ENCODE measurements around the gene EVI5. TPM values are rescaled to one million over a fixed set of nuclear protein-coding genes. Genes with fewer than 3 reads are reported as not detected.
"Not testable (repeated sequence)": the region's sequence is repeated elsewhere in the genome, so short reads cannot be mapped to it uniquely, and the experiment has no call there.

Gene EVI5
- total RNA-seq, 1 donor from 2014 or later, result 25.8 TPM

DNA sequence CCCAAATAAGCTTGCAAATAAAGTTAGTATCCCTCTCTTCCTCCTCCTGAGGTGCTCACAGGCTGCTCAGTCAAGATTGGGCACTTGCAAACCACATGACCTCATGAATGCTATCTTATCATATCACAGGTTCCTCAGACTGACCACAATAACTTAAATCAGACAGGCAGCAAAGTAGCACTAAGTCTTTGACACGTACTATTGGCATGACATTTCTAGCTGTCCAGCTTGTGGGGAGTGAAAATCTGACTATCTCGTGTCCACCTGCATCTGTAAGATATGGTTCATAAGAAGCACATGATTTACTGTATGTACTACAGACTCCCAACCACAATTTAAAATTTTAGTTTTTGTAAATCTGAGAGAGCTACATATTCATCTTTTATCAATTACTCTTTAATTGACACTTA, 240.1 kb downstream of the EVI5 start:
- peaks cover 52% of the 10 kb centered on the region for H3K4me1 Mint-ChIP-seq
- peaks cover 57% of the 10 kb centered on the region for H3K36me3 Mint-ChIP-seq (ENCODE audit: low read depth)
- intact Hi-C loops (cut with micrococcal nuclease), result no loop called here
- H3K27me3 Mint-ChIP-seq, result no peaks in the 10 kb centered on the region
- peak overlapping the region; percentile 67 for H3K27ac Mint-ChIP-seq
- H3K4me3 Mint-ChIP-seq, result peak overlapping the region; percentile 30
- DNase-seq, result no peak
- H3K9me3 Mint-ChIP-seq, result peaks cover 12% of the 10 kb centered on the region

DNA sequence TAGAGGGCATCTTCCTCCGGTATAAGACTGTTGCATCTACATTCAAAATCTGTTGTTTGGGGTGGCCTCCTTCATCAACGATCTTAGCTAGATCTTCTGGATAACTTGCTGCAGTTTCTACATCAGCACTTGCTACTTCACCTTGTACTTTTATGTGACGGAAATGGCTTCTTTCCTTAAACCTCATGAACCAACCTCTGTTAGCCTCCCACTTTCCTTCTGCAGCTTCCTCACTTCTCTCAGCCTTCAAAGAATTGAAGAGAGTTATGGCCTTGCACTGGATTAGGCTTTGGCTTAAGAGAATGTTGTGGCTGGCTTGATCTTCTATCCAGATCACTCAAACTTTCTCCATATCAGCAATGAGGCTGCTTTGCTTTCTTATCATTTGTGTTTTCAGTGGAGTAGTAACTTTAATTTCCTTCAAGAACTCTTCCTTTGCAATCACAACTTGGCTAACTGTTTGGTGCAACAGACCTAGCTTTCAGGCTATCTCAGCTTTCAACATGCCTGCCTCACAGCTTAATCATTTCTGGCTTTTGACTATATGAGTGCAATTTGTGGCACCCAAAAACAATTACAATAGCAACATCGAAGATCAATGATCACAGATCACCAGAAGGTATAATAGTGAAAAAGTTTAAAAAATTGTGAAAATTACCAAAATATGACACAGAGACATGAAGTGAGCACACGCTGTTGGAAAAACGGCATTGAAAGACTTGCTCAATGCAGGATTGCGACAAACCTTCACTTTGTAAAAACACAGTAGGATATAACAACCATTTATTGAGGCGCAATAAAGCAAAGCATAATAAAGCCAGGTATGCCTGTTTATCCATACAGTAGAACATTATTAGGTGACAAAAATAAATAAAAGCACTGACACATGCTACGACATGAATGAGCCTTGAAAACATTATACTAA, 241.5 kb downstream of the EVI5 start:
- Mint-ChIP-seq H3K4me1 (peaks cover 59% of the 10 kb centered on the region), H3K27me3 (no peaks in the 10 kb centered on the region), H3K4me3 (peak overlapping the region; percentile 39), H3K9me3 (peaks cover 9% of the 10 kb centered on the region), H3K27ac (peak overlapping the region; percentile 80), H3K36me3 (ENCODE audit: low read depth) (peaks cover 52% of the 10 kb centered on the region)
- intact Hi-C loops (cut with micrococcal nuclease), result no loop called here
- DNase-seq, result no peak

DNA sequence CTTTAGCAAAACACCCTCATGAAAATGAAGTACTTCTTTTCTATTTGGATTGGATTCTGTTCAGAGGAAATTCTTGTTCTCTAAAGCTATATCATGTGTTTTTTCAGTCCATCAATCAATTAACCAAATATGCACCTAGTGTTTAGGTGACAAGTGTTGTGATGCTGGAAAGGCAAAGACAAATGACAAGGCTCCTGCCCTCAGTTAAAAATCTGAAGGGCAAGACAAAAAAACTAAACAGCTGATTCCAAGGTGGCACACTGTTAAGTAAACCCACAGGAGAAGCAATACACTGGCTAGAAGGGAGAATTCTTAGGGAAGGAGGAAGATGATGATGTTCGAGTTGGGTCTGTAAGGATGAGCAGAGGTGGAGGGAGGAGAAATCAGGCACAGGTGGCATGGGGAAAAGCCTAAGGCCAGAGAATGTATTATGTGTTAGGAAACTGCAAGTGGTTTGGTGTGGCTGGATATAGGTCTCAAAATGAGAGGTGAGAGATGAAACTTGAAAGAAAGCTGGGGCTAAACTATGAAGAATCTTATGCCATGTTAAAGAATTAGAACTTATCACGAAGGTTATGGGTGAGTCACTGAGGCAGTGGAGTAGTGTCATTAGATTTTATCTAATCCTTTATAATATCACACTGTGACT, 246.4 kb downstream of the EVI5 start:
- peak overlapping the region; percentile 94 for H3K27ac Mint-ChIP-seq
- peak overlapping the region; percentile 70 for H3K4me3 Mint-ChIP-seq
- intact Hi-C loops (cut with micrococcal nuclease), result loop anchor here (1.0 to 10.0 kb wide), 9 partner anchors 18 to 984 kb away; partner anchors contain the start of genes GFI1 and GLMN
- peaks cover 72% of the 10 kb centered on the region for H3K4me1 Mint-ChIP-seq
- peaks cover 19% of the 10 kb centered on the region for H3K9me3 Mint-ChIP-seq
- peaks cover 49% of the 10 kb centered on the region for H3K36me3 Mint-ChIP-seq (ENCODE audit: low read depth)
- peak; percentile 78 for DNase-seq
- H3K27me3 Mint-ChIP-seq, result no peaks in the 10 kb centered on the region

DNA sequence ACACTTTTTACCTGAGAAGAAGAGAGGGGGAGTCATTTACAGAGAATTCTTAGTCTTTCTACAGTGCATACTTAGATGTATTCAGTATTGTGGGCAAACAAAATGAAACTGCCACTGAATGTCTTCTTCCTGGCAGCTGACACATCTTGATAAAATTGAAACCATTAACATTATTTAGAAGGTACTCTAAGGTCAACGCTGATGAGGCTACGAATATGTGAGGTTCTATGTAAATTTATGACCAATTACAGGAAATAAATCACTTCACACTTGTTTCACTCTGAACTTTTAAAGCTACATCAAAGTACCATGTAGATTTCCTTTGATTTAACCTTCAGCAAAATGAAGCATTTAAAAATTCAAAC, 246.9 kb downstream of the EVI5 start:
- peaks cover 16% of the 10 kb centered on the region for H3K9me3 Mint-ChIP-seq
- H3K27me3 Mint-ChIP-seq, result no peaks in the 10 kb centered on the region
- peak overlapping the region; percentile 70 for H3K4me3 Mint-ChIP-seq
- DNase-seq, result peak; percentile 75
- peaks cover 49% of the 10 kb centered on the region for H3K36me3 Mint-ChIP-seq (ENCODE audit: low read depth)
- peak overlapping the region; percentile 94 for H3K27ac Mint-ChIP-seq
- peaks cover 72% of the 10 kb centered on the region for H3K4me1 Mint-ChIP-seq
- intact Hi-C loops (cut with micrococcal nuclease), result loop anchor here (1.0 to 10.0 kb wide), 9 partner anchors 18 to 983 kb away; partner anchors contain the start of genes GFI1 and GLMN

DNA sequence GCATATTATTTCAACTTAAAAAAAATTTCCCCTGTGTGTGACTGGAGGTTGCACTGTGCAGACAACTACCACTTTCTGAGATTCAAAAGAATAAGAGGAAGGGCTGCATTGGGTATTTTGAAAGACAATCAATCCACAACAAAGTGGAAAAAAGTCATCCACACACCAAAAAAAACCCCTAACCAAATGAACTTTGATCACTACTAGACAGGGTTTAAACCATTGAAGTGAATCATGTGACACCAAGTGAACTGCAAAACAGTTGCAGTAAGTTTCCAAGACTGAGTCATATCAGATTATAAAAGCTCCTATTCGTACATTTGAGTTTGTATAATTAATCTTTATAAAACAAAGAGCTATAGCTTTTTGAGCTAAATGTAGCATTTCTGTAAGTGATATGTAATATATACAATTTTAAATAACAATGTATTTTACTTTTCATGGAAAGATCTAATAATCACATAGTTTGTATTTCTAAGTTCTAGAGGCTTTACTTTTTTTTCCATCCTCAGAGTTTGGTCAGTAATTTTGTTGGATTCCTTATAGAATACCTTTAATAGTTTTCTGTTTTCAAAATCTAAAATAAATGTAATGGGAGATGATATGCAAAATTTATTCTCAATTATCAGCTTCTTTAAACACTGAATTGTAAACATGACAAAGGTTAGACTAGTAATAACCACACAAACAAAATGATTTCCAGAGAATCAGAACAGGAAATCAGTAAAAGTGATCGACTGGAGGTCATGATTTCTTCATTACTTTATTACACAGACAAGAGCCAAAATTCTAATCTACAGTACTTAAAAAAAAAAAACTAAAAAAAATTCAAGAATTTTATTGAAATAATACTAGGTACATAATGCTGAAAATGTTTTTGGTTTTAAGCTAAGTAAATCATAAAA, 247.7 kb downstream of the EVI5 start:
- H3K9me3 Mint-ChIP-seq, result peaks cover 11% of the 10 kb centered on the region
- H3K4me1 Mint-ChIP-seq, result peaks cover 72% of the 10 kb centered on the region
- intact Hi-C loops (cut with micrococcal nuclease), result loop anchor here (1.0 to 10.0 kb wide), 4 partner anchors 35 to 982 kb away; no protein-coding TSS in a partner anchor
- no peaks in the 10 kb centered on the region for H3K27me3 Mint-ChIP-seq
- peak overlapping the region; percentile 91 for H3K27ac Mint-ChIP-seq
- DNase-seq, result peak; percentile 87
- H3K4me3 Mint-ChIP-seq, result peak overlapping the region; percentile 64
- peaks cover 49% of the 10 kb centered on the region for H3K36me3 Mint-ChIP-seq (ENCODE audit: low read depth)

DNA sequence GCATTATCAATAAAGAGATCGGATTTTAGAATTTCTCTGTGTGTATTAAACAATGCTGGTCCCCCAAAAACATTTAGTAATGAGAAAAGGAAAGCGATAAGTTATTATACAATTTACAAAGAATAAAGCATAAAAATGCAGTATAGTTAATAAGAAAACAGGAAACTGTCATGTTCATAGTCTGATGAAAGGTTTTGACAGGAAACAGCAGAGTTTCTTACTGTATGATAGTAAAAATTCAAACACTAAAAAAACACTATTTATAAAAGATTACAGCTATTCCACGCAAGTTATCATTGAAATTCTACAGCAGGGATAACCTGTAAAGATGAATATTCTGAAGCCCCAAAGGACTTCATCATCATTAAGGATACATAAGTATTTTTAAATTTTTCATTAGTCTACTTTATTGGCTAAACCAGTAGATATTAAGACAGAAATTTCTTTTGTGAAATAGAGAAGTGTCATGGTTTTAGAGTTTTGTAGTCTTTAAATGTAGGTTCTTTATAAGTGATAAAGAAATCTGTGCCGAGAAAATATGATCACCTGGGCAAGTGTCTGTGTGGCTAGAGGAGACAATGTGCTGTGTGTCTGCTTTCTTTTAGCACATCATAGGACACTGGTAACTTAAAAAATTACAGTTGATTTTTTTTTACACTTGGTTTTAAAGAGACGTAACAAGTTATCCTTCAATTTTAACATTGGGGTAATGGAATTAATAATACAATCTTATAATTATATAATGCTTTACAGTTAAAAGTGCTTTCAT, 248.5 kb downstream of the EVI5 start:
- Mint-ChIP-seq H3K4me3 (peak overlapping the region; percentile 55), H3K27ac (peak overlapping the region; percentile 91), H3K4me1 (peaks cover 75% of the 10 kb centered on the region), H3K27me3 (no peaks in the 10 kb centered on the region), H3K9me3 (peaks cover 11% of the 10 kb centered on the region), H3K36me3 (ENCODE audit: low read depth) (peaks cover 49% of the 10 kb centered on the region)
- intact Hi-C loops (cut with micrococcal nuclease), result loop anchor here (5.0 to 10.0 kb wide), 2 partner anchors 441 to 982 kb away; no protein-coding TSS in a partner anchor
- DNase-seq, result no peak

DNA sequence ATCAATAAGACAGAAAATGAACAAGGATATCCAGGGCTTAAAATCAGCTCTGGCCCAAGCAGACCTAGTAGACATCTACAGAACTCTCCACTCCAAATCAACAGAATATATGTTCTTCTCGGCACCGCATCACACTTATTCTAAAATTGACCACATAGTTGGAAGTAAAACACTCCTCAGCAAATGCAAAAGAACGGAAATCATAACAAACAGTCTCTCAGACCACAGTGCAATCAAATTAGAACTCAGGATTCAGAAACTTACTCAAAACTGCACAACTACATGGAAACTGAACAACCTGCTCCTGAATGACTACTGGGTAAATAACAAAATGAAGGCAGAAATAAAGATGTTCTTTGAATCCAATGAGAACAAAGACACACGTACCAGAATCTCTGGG, 252.5 kb downstream of the EVI5 start:
- H3K9me3 Mint-ChIP-seq, result peaks cover 17% of the 10 kb centered on the region
- intact Hi-C loops (cut with micrococcal nuclease), result loop anchor here (2.0 to 10.0 kb wide), 2 partner anchors 28 to 978 kb away; no protein-coding TSS in a partner anchor
- H3K4me1 Mint-ChIP-seq, result peaks cover 64% of the 10 kb centered on the region
- H3K27me3 Mint-ChIP-seq, DNase-seq: not testable (repeated sequence)
- peak overlapping the region; percentile 72 for H3K4me3 Mint-ChIP-seq
- H3K27ac Mint-ChIP-seq, result peak overlapping the region; percentile 96
- H3K36me3 Mint-ChIP-seq (ENCODE audit: low read depth), result peaks cover 58% of the 10 kb centered on the region

DNA sequence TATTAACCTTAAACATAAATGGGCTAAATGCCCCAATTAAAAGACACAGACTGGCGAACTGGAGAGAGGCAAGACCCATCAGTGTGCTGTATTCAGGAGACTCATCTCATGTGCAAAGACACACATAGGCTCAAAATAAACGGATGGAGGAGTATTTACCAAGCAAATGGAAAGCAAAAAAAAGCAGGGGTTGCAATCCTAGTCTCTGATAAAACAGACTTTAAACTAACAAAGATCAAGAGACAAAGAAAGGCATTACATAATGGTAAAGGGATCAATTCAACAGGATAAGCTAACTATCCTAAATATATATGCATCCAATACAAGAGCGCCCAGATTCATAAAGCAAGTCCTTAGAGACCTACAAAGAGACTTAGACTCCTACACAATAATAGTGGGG, 253.0 kb downstream of the EVI5 start:
- H3K9me3 Mint-ChIP-seq, result peaks cover 17% of the 10 kb centered on the region
- H3K27me3 Mint-ChIP-seq, DNase-seq: not testable (repeated sequence)
- H3K36me3 Mint-ChIP-seq (ENCODE audit: low read depth), result peaks cover 59% of the 10 kb centered on the region
- intact Hi-C loops (cut with micrococcal nuclease), result loop anchor here (2.0 to 10.0 kb wide), 2 partner anchors 27 to 977 kb away; no protein-coding TSS in a partner anchor
- peak overlapping the region; percentile 72 for H3K4me3 Mint-ChIP-seq
- H3K4me1 Mint-ChIP-seq, result peaks cover 63% of the 10 kb centered on the region
- peak overlapping the region; percentile 96 for H3K27ac Mint-ChIP-seq

DNA sequence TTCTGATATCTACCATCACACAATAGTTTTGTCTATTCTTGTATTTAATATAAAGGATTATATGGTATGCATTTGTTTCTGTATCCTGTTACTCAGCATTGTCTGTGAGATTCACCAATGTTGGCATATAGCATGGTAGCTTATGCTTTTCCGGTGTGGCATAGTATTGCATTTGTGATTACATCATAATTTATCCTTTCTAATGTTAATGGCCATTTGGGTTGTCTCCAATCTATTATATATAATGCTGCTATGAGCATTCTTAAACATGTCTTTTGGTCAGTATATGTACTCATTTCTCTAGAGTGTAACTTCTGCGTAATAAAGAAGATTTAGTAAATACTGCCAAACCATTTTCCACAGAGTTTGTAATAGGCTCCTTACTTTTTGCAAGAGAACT, 257.2 kb downstream of the EVI5 start:
- H3K4me1 Mint-ChIP-seq, result peaks cover 33% of the 10 kb centered on the region
- H3K27me3 Mint-ChIP-seq, result no peaks in the 10 kb centered on the region
- intact Hi-C loops (cut with micrococcal nuclease), result no loop called here
- DNase-seq, result no peak
- no peak overlapping the region for H3K4me3 Mint-ChIP-seq
- peaks cover 39% of the 10 kb centered on the region for H3K36me3 Mint-ChIP-seq (ENCODE audit: low read depth)
- peaks cover 11% of the 10 kb centered on the region for H3K9me3 Mint-ChIP-seq
- no peak overlapping the region for H3K27ac Mint-ChIP-seq

DNA sequence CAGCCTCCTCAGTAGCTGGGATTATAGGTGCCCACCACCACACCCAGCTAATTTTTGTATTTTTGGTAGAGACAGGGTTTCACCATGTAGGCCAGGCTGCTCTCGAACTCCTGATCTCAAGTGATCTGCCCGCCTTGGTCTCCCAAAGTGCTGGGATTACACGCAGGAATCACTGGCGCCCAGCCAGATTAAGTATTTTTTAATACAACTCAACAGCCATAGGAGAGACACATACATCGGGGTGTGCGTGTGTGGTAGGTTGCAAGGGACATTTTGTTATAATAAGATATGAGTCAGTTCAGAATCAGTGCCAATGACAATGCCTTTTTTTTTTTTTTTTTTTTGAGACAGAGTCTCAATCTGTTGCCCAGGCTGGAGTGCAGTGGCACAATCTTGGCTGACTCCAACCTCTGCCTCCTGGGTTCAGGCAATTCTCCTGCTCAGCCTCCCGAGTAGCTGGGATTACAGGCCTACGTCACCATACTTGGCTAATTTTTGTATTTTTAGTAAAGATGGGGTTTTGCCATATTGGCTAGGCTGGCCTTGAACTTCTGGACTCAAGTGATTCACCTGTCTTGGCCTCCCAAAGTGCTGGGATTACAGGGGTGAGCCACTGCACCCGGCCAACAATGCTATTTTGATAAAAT, 259.8 kb downstream of the EVI5 start:
- peaks cover 16% of the 10 kb centered on the region for H3K4me1 Mint-ChIP-seq
- intact Hi-C loops (cut with micrococcal nuclease); H3K4me3 Mint-ChIP-seq; H3K27me3 Mint-ChIP-seq; H3K9me3 Mint-ChIP-seq; DNase-seq; H3K27ac Mint-ChIP-seq: not testable (repeated sequence)
- H3K36me3 Mint-ChIP-seq (ENCODE audit: low read depth), result peaks cover 22% of the 10 kb centered on the region

DNA sequence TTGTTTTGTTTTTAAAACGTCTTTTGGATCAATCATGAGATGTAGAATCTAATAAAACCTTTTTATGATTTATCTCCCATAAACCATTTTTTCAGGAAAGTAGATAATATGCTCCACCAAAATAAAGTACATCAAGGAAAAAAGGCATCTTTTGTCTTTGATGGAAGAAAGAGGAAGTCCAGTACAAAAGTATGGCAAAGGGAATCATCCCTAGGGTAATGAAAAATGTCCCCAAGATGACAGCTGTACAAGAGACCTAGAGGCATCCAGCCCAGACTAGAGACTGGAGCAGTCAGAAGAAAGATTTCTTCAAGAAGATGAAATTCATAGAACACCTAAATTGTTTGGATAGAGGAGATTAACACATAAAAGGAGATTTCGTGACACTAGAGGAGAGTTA, 265.9 kb downstream of the EVI5 start:
- Mint-ChIP-seq H3K4me1 (peaks cover 22% of the 10 kb centered on the region), H3K36me3 (ENCODE audit: low read depth) (peaks cover 30% of the 10 kb centered on the region), H3K27me3 (no peaks in the 10 kb centered on the region), H3K4me3 (no peak overlapping the region), H3K9me3 (peaks cover 3% of the 10 kb centered on the region), H3K27ac (no peak overlapping the region)
- intact Hi-C loops (cut with micrococcal nuclease), result no loop called here
- DNase-seq, result no peak

DNA sequence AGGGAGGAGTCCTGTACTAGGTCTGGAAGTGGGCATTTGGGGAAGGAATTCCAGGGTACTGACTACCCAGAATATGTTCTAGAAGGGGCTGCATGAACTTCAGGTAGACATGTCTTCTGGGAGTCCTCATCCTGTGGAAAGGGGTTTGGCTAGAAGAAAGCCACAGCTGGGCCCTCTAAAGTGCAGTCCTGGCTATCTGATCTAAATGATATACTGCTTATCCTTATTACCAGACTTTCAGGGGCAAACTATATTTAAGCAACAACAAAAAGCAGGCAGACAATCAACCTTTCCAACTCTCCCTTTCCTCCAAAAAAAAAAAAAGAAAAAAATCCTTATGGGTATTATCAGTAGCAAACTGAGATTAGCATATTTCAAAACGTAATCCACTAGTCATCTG, 268.3 kb downstream of the EVI5 start:
- intact Hi-C loops (cut with micrococcal nuclease), result no loop called here
- Mint-ChIP-seq H3K27ac (no peak overlapping the region), H3K4me1 (peaks cover 25% of the 10 kb centered on the region), H3K9me3 (peaks cover 3% of the 10 kb centered on the region), H3K27me3 (no peaks in the 10 kb centered on the region), H3K36me3 (ENCODE audit: low read depth) (peaks cover 34% of the 10 kb centered on the region), H3K4me3 (no peak overlapping the region)
- DNase-seq, result no peak
